H9 (cell line): Measurements from ENCODE around the gene DHCR24. TPM values are rescaled to one million over a fixed set of nuclear protein-coding genes. Genes with fewer than 3 reads are reported as not detected.

ENCODE experiments used
- DNase-seq: peaks from one replicate; pipeline ENCODE4 v3.0.0-alpha.2; 2017
- H2AFZ ChIP-seq: one replicate; pipeline ENCODE4 v1.6.1; 2013; ENCODE audit warnings: mild to moderate bottlenecking, low read length, control low read depth, moderate library complexity
- H2AK5ac ChIP-seq: 2 replicates; pipeline ENCODE4 v1.6.1; 2013; ENCODE audit warnings: low read length, control low read depth, mixed read lengths; ENCODE audit not compliant: insufficient read length
- H2BK120ac ChIP-seq: one replicate; pipeline ENCODE4 v1.6.1; 2013; ENCODE audit warnings: low read depth, mild to moderate bottlenecking, low read length, control low read depth, inconsistent platforms; ENCODE audit not compliant: poor library complexity, severe bottlenecking
- H2BK12ac ChIP-seq: 2 replicates; pipeline ENCODE4 v1.6.1; 2013; ENCODE audit warnings: low read length, control low read depth, mixed read lengths, low read depth; ENCODE audit not compliant: insufficient read length
- H2BK15ac ChIP-seq: 2 replicates; pipeline ENCODE4 v1.6.1; 2013; ENCODE audit warnings: low read depth, low read length, control low read depth
- H2BK20ac ChIP-seq: one replicate; pipeline ENCODE4 v1.6.1; 2013; ENCODE audit warnings: low read depth, mild to moderate bottlenecking, low read length, control low read depth, inconsistent platforms; ENCODE audit not compliant: poor library complexity, severe bottlenecking
- H2BK5ac ChIP-seq: 2 replicates; pipeline ENCODE4 v1.6.1; 2013; ENCODE audit warnings: low read length, control low read depth, mixed read lengths; ENCODE audit not compliant: insufficient read length
- H3K14ac ChIP-seq: 2 replicates; pipeline ENCODE4 v1.6.1; 2013; ENCODE audit warnings: low read length, control low read depth; ENCODE audit not compliant: insufficient read depth
- H3K18ac ChIP-seq: 2 replicates; pipeline ENCODE4 v1.6.1; 2013; ENCODE audit warnings: low read depth, mild to moderate bottlenecking, mixed read lengths, low read length, control low read depth; ENCODE audit not compliant: insufficient read length
- H3K23ac ChIP-seq: 2 replicates; pipeline ENCODE4 v1.6.1; 2013; ENCODE audit warnings: low read length, control low read depth, mixed read lengths, low read depth; ENCODE audit not compliant: insufficient read length
- H3K23me2 ChIP-seq: 2 replicates; pipeline ENCODE4 v1.6.1; 2013; ENCODE audit warnings: low read depth, mild to moderate bottlenecking, mixed read lengths, low read length, control low read depth; ENCODE audit not compliant: insufficient read length, poor library complexity, severe bottlenecking
- H3K27ac ChIP-seq: 2 replicates; pipeline ENCODE4 v1.5.1; 2013; ENCODE audit warnings: low read length, control low read depth, mixed read lengths, low read depth; ENCODE audit not compliant: insufficient read length
- H3K27me3 ChIP-seq: 2 replicates; pipeline ENCODE4 v1.6.1; 2013; ENCODE audit warnings: low read length, control low read depth, inconsistent platforms; ENCODE audit not compliant: insufficient read depth
- H3K4ac ChIP-seq: 2 replicates; pipeline ENCODE4 v1.6.1; 2013; ENCODE audit warnings: low read depth, mild to moderate bottlenecking, control low read depth, inconsistent platforms, low read length, moderate library complexity
- H3K4me1 ChIP-seq: 2 replicates; pipeline ENCODE4 v1.6.1; 2013; ENCODE audit warnings: low read length, control low read depth, inconsistent platforms; ENCODE audit not compliant: insufficient read depth
- H3K4me2 ChIP-seq: 2 replicates; pipeline ENCODE4 v1.6.1; 2013; ENCODE audit warnings: low read length, control low read depth, mixed read lengths; ENCODE audit not compliant: insufficient read length, insufficient read depth
- H3K56ac ChIP-seq: 2 replicates; pipeline ENCODE4 v1.6.1; 2013; ENCODE audit warnings: low read depth, mild to moderate bottlenecking, mixed read lengths, low read length, control low read depth; ENCODE audit not compliant: insufficient read length
- H3K79me1 ChIP-seq: 2 replicates; pipeline ENCODE4 v1.6.1; 2013; ENCODE audit warnings: low read depth, mild to moderate bottlenecking, moderate library complexity, low read length, control low read depth, inconsistent platforms; ENCODE audit not compliant: insufficient read depth, poor library complexity, severe bottlenecking
- H3K79me2 ChIP-seq: 2 replicates; pipeline ENCODE4 v1.6.1; 2013; ENCODE audit warnings: low read length, control low read depth, inconsistent platforms; ENCODE audit not compliant: insufficient read depth
- H3K9ac ChIP-seq: 2 replicates; pipeline ENCODE4 v1.6.1; 2013; ENCODE audit warnings: low read length, control low read depth, mixed read lengths; ENCODE audit not compliant: insufficient read length; ENCODE audit errors: extremely low read depth
- H3K9me3 ChIP-seq: one replicate; pipeline ENCODE4 v1.6.1; 2013; ENCODE audit warnings: low read depth, low read length, inconsistent platforms; ENCODE audit not compliant: control insufficient read depth
- H3T11ph ChIP-seq: one replicate; pipeline ENCODE4 v1.6.1; 2013; ENCODE audit warnings: mild to moderate bottlenecking, low read length, control low read depth, inconsistent platforms
- H4K20me1 ChIP-seq: one replicate; pipeline ENCODE4 v1.6.1; 2013; ENCODE audit not compliant: control insufficient read depth, insufficient read length, insufficient read depth
- H4K5ac ChIP-seq: 2 replicates; pipeline ENCODE4 v1.6.1; 2013; ENCODE audit warnings: low read depth, mild to moderate bottlenecking, mixed read lengths, low read length, control low read depth; ENCODE audit not compliant: insufficient read length
- H4K8ac ChIP-seq: replicated peaks from 2 replicates; pipeline ENCODE4 v1.6.1; 2013; ENCODE audit warnings: low read length, control low read depth, mixed read lengths, low read depth; ENCODE audit not compliant: insufficient read length
- H4K91ac ChIP-seq: 2 replicates; pipeline ENCODE4 v1.6.1; 2013; ENCODE audit warnings: low read depth, mild to moderate bottlenecking, moderate library complexity, mixed read lengths, low read length, control low read depth; ENCODE audit not compliant: insufficient read length
- H3K27ac Mint-ChIP-seq, 3 experiments: 2 replicates in 2 of 3; 3 replicates in 1 of 3; pipeline ENCODE4 v1.8.0; 2020 to 2021; ENCODE audit warnings: mixed read lengths in 3 of 3, mild to moderate bottlenecking in 1 of 3, moderate library complexity in 1 of 3
- H3K27me3 Mint-ChIP-seq: 2 replicates; pipeline ENCODE4 v1.8.0; 2021; ENCODE audit warnings: low read depth, mild to moderate bottlenecking, moderate library complexity, mixed read lengths
- H3K36me3 Mint-ChIP-seq, 3 experiments: 2 replicates in 2 of 3; 3 replicates in 1 of 3; pipeline ENCODE4 v1.8.0; 2020 to 2021; ENCODE audit warnings: low read depth in 3 of 3, mixed read lengths in 3 of 3; ENCODE audit not compliant: insufficient read depth in 1 of 3
- H3K4me1 Mint-ChIP-seq, 2 experiments: 2 replicates each; pipeline ENCODE4 v1.8.0; 2020; ENCODE audit warnings: mixed read lengths in 2 of 2
- H3K4me3 Mint-ChIP-seq, 2 experiments: 2 replicates in 1 of 2; 3 replicates in 1 of 2; pipeline ENCODE4 v1.8.0; 2020 to 2021; ENCODE audit warnings: mild to moderate bottlenecking in 2 of 2, mixed read lengths in 2 of 2, moderate library complexity in 1 of 2
- H3K9me3 Mint-ChIP-seq, 2 experiments: 2 replicates in 1 of 2; 3 replicates in 1 of 2; pipeline ENCODE4 v1.8.0; 2020; ENCODE audit warnings: mild to moderate bottlenecking in 2 of 2, mixed read lengths in 2 of 2, moderate library complexity in 1 of 2
- WGBS: extraction: QIAGEN DNeasy Blood & Tissue Kit; methylation state at CpG from one replicate; pipeline ENCODE4 v1.1.7; 2013; ENCODE audit warnings: missing lambda C conversion rate, low lambda C conversion rate, mixed read lengths; ENCODE audit not compliant: insufficient read length; ENCODE audit errors: extremely low coverage; 5-methylcytosine and 5-hydroxymethylcytosine counted together
- total RNA-seq: library from RNA; stranded (reverse); gene quantifications from 2 replicates; pipeline ENCODE4 v1.2.1, GENCODE V29; 2021
- TF ChIP-seq, protein P1 (sequence below): fragments of 200-600 bp; sonication (generic); conservative IDR thresholded peaks from 3 replicates; pipeline ENCODE4 v1.8.0; 2021; ENCODE audit warnings: antibody characterized with exemption, mild to moderate bottlenecking

Gene DHCR24
- total RNA-seq, 1 experiment from 2014 or later: 318 TPM

DNA sequence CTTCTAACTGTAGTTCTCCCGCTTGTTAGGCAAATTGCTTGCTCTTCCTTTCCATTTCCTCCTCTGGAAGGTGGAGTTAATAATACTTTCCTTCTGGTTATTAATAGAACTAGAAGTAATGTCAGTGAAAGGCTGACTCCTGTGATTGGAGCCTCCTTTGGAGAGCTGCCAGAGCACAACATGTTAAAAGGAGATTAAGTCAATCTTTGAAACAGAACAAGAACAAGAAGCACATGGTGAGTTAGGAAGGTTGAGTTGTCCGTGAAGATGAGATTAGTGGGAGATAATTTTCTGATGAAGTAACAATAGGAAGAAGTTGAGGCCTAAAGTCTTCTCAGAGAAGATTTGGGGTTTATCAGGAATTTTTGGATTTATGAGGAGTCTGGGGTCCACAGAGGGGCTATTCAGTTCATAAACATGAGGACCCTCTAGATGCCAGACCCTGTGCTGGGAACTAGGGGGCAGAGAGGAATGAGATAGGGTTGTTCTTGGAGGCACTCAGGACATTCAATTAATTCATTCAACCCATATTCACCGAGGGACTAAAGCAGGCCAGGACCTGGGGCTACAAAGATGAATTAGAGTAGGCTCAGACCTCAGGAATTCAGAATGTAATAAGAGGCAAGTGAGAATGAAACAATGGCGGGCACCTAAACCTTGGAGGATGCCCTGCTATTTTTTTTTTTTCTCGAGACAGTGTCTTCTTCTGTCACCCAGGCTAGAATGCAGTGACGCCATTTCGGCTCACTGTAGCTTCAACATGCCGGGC lies 40.7 kb upstream of the DHCR24 start:
- H3K4me3 Mint-ChIP-seq: no peak overlapping the region
- Histone ChIP-seq H3K79me1 (no peaks in the 10 kb centered on the region), H4K8ac (no peak overlapping the region), H3K4me2 (no peak overlapping the region), H2BK15ac (no peak overlapping the region), H3T11ph (no peak overlapping the region), H2BK12ac (no peak overlapping the region), H3K18ac (no peak overlapping the region), H3K9me3 (no peaks in the 10 kb centered on the region), H3K27ac (no peak overlapping the region), H3K4me1 (no peaks in the 10 kb centered on the region), H3K56ac (no peak overlapping the region), H2BK5ac (no peak overlapping the region), H3K79me2 (no peaks in the 10 kb centered on the region), H3K14ac (no peak overlapping the region), H4K91ac (no peak overlapping the region), H4K20me1 (no peaks in the 10 kb centered on the region), H3K23me2 (no peaks in the 10 kb centered on the region), H2AFZ (no peak overlapping the region), H2BK20ac (no peak overlapping the region), H3K23ac (no peak overlapping the region), H4K5ac (no peak overlapping the region), H3K27me3 (no peaks in the 10 kb centered on the region), H3K4ac (no peak overlapping the region), H3K9ac (no peak overlapping the region), H2BK120ac (no peak overlapping the region), H2AK5ac (no peak overlapping the region)
- no peak overlapping the region for H3K27ac Mint-ChIP-seq
- no peak for DNase-seq
- peaks cover 9% of the 10 kb centered on the region for H3K27me3 Mint-ChIP-seq
- peaks cover 13 to 23% of the 10 kb centered on the region in 2 experiments for H3K4me1 Mint-ChIP-seq
- H3K36me3 Mint-ChIP-seq: peaks cover 6 to 11% (median 8%) of the 10 kb centered on the region in 3 experiments
- WGBS: no CpG with 5 or more reads among the region's 8 CpGs
- H3K9me3 Mint-ChIP-seq: peaks cover 10 to 14% of the 10 kb centered on the region in 2 experiments; a peak in 4 of 5 replicates
- TF ChIP-seq, protein P1, sequence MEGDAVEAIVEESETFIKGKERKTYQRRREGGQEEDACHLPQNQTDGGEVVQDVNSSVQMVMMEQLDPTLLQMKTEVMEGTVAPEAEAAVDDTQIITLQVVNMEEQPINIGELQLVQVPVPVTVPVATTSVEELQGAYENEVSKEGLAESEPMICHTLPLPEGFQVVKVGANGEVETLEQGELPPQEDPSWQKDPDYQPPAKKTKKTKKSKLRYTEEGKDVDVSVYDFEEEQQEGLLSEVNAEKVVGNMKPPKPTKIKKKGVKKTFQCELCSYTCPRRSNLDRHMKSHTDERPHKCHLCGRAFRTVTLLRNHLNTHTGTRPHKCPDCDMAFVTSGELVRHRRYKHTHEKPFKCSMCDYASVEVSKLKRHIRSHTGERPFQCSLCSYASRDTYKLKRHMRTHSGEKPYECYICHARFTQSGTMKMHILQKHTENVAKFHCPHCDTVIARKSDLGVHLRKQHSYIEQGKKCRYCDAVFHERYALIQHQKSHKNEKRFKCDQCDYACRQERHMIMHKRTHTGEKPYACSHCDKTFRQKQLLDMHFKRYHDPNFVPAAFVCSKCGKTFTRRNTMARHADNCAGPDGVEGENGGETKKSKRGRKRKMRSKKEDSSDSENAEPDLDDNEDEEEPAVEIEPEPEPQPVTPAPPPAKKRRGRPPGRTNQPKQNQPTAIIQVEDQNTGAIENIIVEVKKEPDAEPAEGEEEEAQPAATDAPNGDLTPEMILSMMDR: no peak
